ENCODE data around the gene CWC25.

- TF ChIP-seq CTCF (IDR thresholded peaks at IDR 0.05), result no peak
- TF ChIP-seq POLR2A (IDR thresholded peaks at IDR 0.05), result no peak
These were observed 15.3 kb downstream of the CWC25 start for GRCh38 chr17:38809828-38810227.
